Fibroblast of skin of scalp (primary cell): ENCODE measurements around the gene LILRA5. TPM values are rescaled to one million over a fixed set of nuclear protein-coding genes. Genes with fewer than 3 reads are reported as not detected.
"Not testable (repeated sequence)": the region's sequence is repeated elsewhere in the genome, so short reads cannot be mapped to it uniquely, and the experiment has no call there.

Experiments
- DNase-seq: peaks from one replicate; pipeline ENCODE4 v3.0.0-alpha.2; 2013
- polyA plus RNA-seq, 2 experiments: library from polyadenylated mRNA; unstranded; fragments of 120-200 nt; gene quantifications; one replicate each; pipeline ENCODE4 v1.2.1, GENCODE V29; 2013; ENCODE audit not compliant: insufficient read length in 2 of 2

The LILRA5 gene
- polyA plus RNA-seq (2013, experiment 1 of 2; ENCODE audit: insufficient read length), result not detected
- polyA plus RNA-seq (2013, experiment 2 of 2; ENCODE audit: insufficient read length), result not detected

- DNase-seq, result no peak
Observed at GRCh38 chr19:54312436-54313377, at the start of gene LILRA5. Gene LILRA5 (minus strand): TSS chr19:54313166. CDS start chr19:54313019, 147 bp downstream.

- DNase-seq, result not testable (repeated sequence)
Observed at GRCh38 chr19:54361680-54362422, 48.9 kb upstream of the LILRA5 start.

GRCh38 chr19:54359149-54359820, 46.3 kb upstream of the LILRA5 start:
- DNase-seq, result not testable (repeated sequence)

- DNase-seq, result no peak
Observed at GRCh38 chr19:54357381-54357780, 44.4 kb upstream of the LILRA5 start.

- no peak for DNase-seq
Observed at GRCh38 chr19:54356444-54357056, 43.6 kb upstream of the LILRA5 start.

GRCh38 chr19:54355675-54356074, 42.7 kb upstream of the LILRA5 start:
- DNase-seq, result no peak

- DNase-seq, result no peak
Observed at GRCh38 chr19:54354761-54355160, 41.8 kb upstream of the LILRA5 start.

- no peak for DNase-seq
Observed at GRCh38 chr19:54352546-54352945, 39.6 kb upstream of the LILRA5 start.

- no peak for DNase-seq
Observed at GRCh38 chr19:54352041-54352440, 39.1 kb upstream of the LILRA5 start.

GRCh38 chr19:54351474-54351873, 38.5 kb upstream of the LILRA5 start:
- no peak for DNase-seq

GRCh38 chr19:54345938-54346386, 33.0 kb upstream of the LILRA5 start:
- no peak for DNase-seq

GRCh38 chr19:54343868-54344267, 30.9 kb upstream of the LILRA5 start:
- DNase-seq, result no peak

GRCh38 chr19:54341295-54341694, 28.3 kb upstream of the LILRA5 start:
- DNase-seq, result no peak

- no peak for DNase-seq
Observed at GRCh38 chr19:54339646-54340358, 26.8 kb upstream of the LILRA5 start.

GRCh38 chr19:54338521-54338920, 25.6 kb upstream of the LILRA5 start:
- DNase-seq, result no peak

- no peak for DNase-seq
Observed at GRCh38 chr19:54337858-54338230, 24.9 kb upstream of the LILRA5 start.

GRCh38 chr19:54336893-54337857, 24.2 kb upstream of the LILRA5 start:
- no peak for DNase-seq

GRCh38 chr19:54335979-54336892, 23.3 kb upstream of the LILRA5 start:
- no peak for DNase-seq

- DNase-seq, result no peak
Observed at GRCh38 chr19:54335164-54335563, 22.2 kb upstream of the LILRA5 start.
